ENCODE data around the gene RELN. TPM values are rescaled to one million over a fixed set of nuclear protein-coding genes. Genes with fewer than 3 reads are reported as not detected.

The RELN gene
- polyA plus RNA-seq, 1 donor (not counting 4 experiments of a cell fraction or from before 2014, with no cell fraction given) = not detected

- Histone ChIP-seq H3K27ac (ENCODE audit: control insufficient read depth, insufficient read depth, low read length) (no peak overlapping the region), H2AFZ (ENCODE audit: control insufficient read depth, low read length) (no peak overlapping the region), H3K79me2 (ENCODE audit: control insufficient read depth, insufficient read depth, low read length) (no peaks in the 10 kb centered on the region), H3K36me3 (ENCODE audit: control insufficient read depth in 2 of 2, extremely low read depth in 1 of 2, insufficient read depth in 2 of 2, low read length in 2 of 2) (no peaks in the 10 kb centered on the region), H4K20me1 (ENCODE audit: control insufficient read depth, extremely low read depth, insufficient read depth, low read length) (no peaks in the 10 kb centered on the region), H3K4me1 (ENCODE audit: control insufficient read depth, extremely low read depth, insufficient read depth, low read length) (no peaks in the 10 kb centered on the region), H3K4me3 (ENCODE audit: control insufficient read depth in 2 of 3, extremely low read depth in 1 of 3, insufficient read depth in 2 of 3, low read depth in 1 of 3, low read length in 3 of 3) (no peak overlapping the region), H3K4me2 (ENCODE audit: control insufficient read depth, extremely low read depth, insufficient read depth, low read depth, low read length) (no peak overlapping the region), H3K9me3 (ENCODE audit: control insufficient read depth, low read depth, low read length) (no peaks in the 10 kb centered on the region), H3K9ac (ENCODE audit: control insufficient read depth, extremely low read depth, insufficient read depth, low read length) (no peak overlapping the region), H3K27me3 (ENCODE audit: control insufficient read depth, extremely low read depth, insufficient read depth, low read length) (no peaks in the 10 kb centered on the region), H3K9me1 (ENCODE audit: control insufficient read depth, extremely low read depth, insufficient read depth, low read length) (no peaks in the 10 kb centered on the region)
- DNase-seq (ENCODE audit: low read depth, low spot score) = no peak
- dilution Hi-C loops (cut with MboI; ENCODE audit: extremely low pct_ligation_motif_present, low sequenced_read_pairs) = no loop called here
- no peak for TF ChIP-seq EZH2 (IDR thresholded peaks at IDR 0.05; ENCODE audit: low read length)
- TF ChIP-seq, protein P1, sequence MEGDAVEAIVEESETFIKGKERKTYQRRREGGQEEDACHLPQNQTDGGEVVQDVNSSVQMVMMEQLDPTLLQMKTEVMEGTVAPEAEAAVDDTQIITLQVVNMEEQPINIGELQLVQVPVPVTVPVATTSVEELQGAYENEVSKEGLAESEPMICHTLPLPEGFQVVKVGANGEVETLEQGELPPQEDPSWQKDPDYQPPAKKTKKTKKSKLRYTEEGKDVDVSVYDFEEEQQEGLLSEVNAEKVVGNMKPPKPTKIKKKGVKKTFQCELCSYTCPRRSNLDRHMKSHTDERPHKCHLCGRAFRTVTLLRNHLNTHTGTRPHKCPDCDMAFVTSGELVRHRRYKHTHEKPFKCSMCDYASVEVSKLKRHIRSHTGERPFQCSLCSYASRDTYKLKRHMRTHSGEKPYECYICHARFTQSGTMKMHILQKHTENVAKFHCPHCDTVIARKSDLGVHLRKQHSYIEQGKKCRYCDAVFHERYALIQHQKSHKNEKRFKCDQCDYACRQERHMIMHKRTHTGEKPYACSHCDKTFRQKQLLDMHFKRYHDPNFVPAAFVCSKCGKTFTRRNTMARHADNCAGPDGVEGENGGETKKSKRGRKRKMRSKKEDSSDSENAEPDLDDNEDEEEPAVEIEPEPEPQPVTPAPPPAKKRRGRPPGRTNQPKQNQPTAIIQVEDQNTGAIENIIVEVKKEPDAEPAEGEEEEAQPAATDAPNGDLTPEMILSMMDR (optimal IDR thresholded peaks at IDR 0.05 in 1 of 3, IDR thresholded peaks at IDR 0.05 in 1 of 3, conservative IDR thresholded peaks at IDR 0.05 in 1 of 3; ENCODE audit: extremely low read depth in 1 of 3, insufficient read depth in 2 of 3, low read length in 3 of 3) = peak in 2 of 3 experiments; percentile 27 to 31
- FAIRE-seq = no peak
These were observed 465.2 kb downstream of the RELN start for GRCh38 chr7:103524042-103524907.

GRCh38 chr7:103521937-103522336 is 467.5 kb downstream of the RELN start:
- no peaks in the 10 kb centered on the region for H3K27me3 ChIP-seq (ENCODE audit: control insufficient read depth, extremely low read depth, insufficient read depth, low read length)
- H3K9me1 ChIP-seq (ENCODE audit: control insufficient read depth, extremely low read depth, insufficient read depth, low read length) = no peaks in the 10 kb centered on the region
- H3K27ac ChIP-seq (ENCODE audit: control insufficient read depth, insufficient read depth, low read length) = no peak overlapping the region
- dilution Hi-C loops (cut with MboI; ENCODE audit: extremely low pct_ligation_motif_present, low sequenced_read_pairs) = no loop called here
- FAIRE-seq (no peak), DNase-seq (ENCODE audit: low read depth, low spot score) (no peak)
- H3K36me3 ChIP-seq (ENCODE audit: control insufficient read depth in 2 of 2, extremely low read depth in 1 of 2, insufficient read depth in 2 of 2, low read length in 2 of 2) = no peaks in the 10 kb centered on the region
- H3K9me3 ChIP-seq (ENCODE audit: control insufficient read depth, low read depth, low read length) = no peaks in the 10 kb centered on the region
- H3K79me2 ChIP-seq (ENCODE audit: control insufficient read depth, insufficient read depth, low read length) = no peaks in the 10 kb centered on the region
- no peaks in the 10 kb centered on the region for H4K20me1 ChIP-seq (ENCODE audit: control insufficient read depth, extremely low read depth, insufficient read depth, low read length)
- no peak overlapping the region for H3K4me2 ChIP-seq (ENCODE audit: control insufficient read depth, extremely low read depth, insufficient read depth, low read depth, low read length)
- TF ChIP-seq, protein P1 (optimal IDR thresholded peaks at IDR 0.05 in 1 of 3, IDR thresholded peaks at IDR 0.05 in 1 of 3, conservative IDR thresholded peaks at IDR 0.05 in 1 of 3; ENCODE audit: extremely low read depth in 1 of 3, insufficient read depth in 2 of 3, low read length in 3 of 3) = no peak
- TF ChIP-seq EZH2 (IDR thresholded peaks at IDR 0.05; ENCODE audit: low read length) = no peak
- H3K4me1 ChIP-seq (ENCODE audit: control insufficient read depth, extremely low read depth, insufficient read depth, low read length) = no peaks in the 10 kb centered on the region
- H3K9ac ChIP-seq (ENCODE audit: control insufficient read depth, extremely low read depth, insufficient read depth, low read length) = no peak overlapping the region
- no peak overlapping the region for H2AFZ ChIP-seq (ENCODE audit: control insufficient read depth, low read length)
- no peak overlapping the region for H3K4me3 ChIP-seq (ENCODE audit: control insufficient read depth in 2 of 3, extremely low read depth in 1 of 3, insufficient read depth in 2 of 3, low read depth in 1 of 3, low read length in 3 of 3)

Data from keratinocyte (primary cell).